ENCODE results near the gene BPHL. TPM values are rescaled to one million over a fixed set of nuclear protein-coding genes. Genes with fewer than 3 reads are reported as not detected.
"Not testable (repeated sequence)": the region's sequence is repeated elsewhere in the genome, so short reads cannot be mapped to it uniquely, and the experiment has no call there.

BPHL gene
- total RNA-seq, 6 experiments from 2014 or later = 30.4 to 142 (median 68.6) TPM

GRCh38 chr6:3183066-3183465, 64.6 kb downstream of the BPHL start:
- no peaks in the 10 kb centered on the region for H3K9me3 ChIP-seq
- TF ChIP-seq POLR2A (IDR thresholded peaks at IDR 0.05) (no peak), CTCF (IDR thresholded peaks at IDR 0.05) (no peak)
- no peaks in the 10 kb centered on the region for H3K27me3 ChIP-seq
- H3K36me3 ChIP-seq = no peaks in the 10 kb centered on the region
- ATAC-seq = no peak
- H3K4me3 ChIP-seq = no peak overlapping the region
- whole genome bisulfite sequencing (ENCODE audit: insufficient coverage, low coverage, low lambda C conversion rate, missing lambda C conversion rate) = 60% methylated on average over 3 of the region's 4 CpGs
- no peak for DNase-seq
- no peaks in the 10 kb centered on the region for H3K4me1 ChIP-seq
- intact Hi-C loops (cut with DNase I) = no loop called here
- H3K27ac ChIP-seq = no peak overlapping the region

- TF ChIP-seq CTCF (IDR thresholded peaks at IDR 0.05) (no peak), POLR2A (IDR thresholded peaks at IDR 0.05) (no peak)
- intact Hi-C loops (cut with DNase I) = no loop called here
- 96% methylated on average over 3 of the region's 3 CpGs for WGBS (ENCODE audit: insufficient coverage, low coverage, low lambda C conversion rate, missing lambda C conversion rate)
- no peak for DNase-seq
- Histone ChIP-seq H3K9me3 (no peaks in the 10 kb centered on the region), H3K4me3 (no peak overlapping the region), H3K27me3 (no peaks in the 10 kb centered on the region), H3K36me3 (no peaks in the 10 kb centered on the region), H3K4me1 (no peaks in the 10 kb centered on the region), H3K27ac (no peak overlapping the region)
- no peak for ATAC-seq
These were observed 68.5 kb downstream of the BPHL start for GRCh38 chr6:3186974-3187382.

- H3K27ac ChIP-seq = no peak overlapping the region
- H3K4me1 ChIP-seq = no peaks in the 10 kb centered on the region
- H3K27me3 ChIP-seq = no peaks in the 10 kb centered on the region
- ATAC-seq (no peak), DNase-seq (no peak)
- intact Hi-C loops (cut with DNase I) = no loop called here
- no peak overlapping the region for H3K4me3 ChIP-seq
- no peaks in the 10 kb centered on the region for H3K9me3 ChIP-seq
- 75% methylated on average over 4 of the region's 7 CpGs for WGBS (ENCODE audit: insufficient coverage, low coverage, low lambda C conversion rate, missing lambda C conversion rate)
- TF ChIP-seq CTCF (IDR thresholded peaks at IDR 0.05) = no peak
- no peak for TF ChIP-seq POLR2A (IDR thresholded peaks at IDR 0.05)
- no peaks in the 10 kb centered on the region for H3K36me3 ChIP-seq
These were observed 69.8 kb downstream of the BPHL start for GRCh38 chr6:3188262-3188661.

GRCh38 chr6:3189192-3189591, 70.7 kb downstream of the BPHL start:
- 82% methylated on average over 6 of the region's 10 CpGs for WGBS (ENCODE audit: insufficient coverage, low coverage, low lambda C conversion rate, missing lambda C conversion rate)
- H3K27me3 ChIP-seq; DNase-seq; ATAC-seq; intact Hi-C loops (cut with DNase I); H3K9me3 ChIP-seq; H3K4me1 ChIP-seq; H3K36me3 ChIP-seq; H3K4me3 ChIP-seq; H3K27ac ChIP-seq: not testable (repeated sequence)

GRCh38 chr6:3190056-3190455, 71.5 kb downstream of the BPHL start:
- no peak for DNase-seq
- ATAC-seq = no peak
- H3K27me3 ChIP-seq = no peaks in the 10 kb centered on the region
- H3K4me1 ChIP-seq = no peaks in the 10 kb centered on the region
- H3K4me3 ChIP-seq = no peak overlapping the region
- TF ChIP-seq CTCF (IDR thresholded peaks at IDR 0.05) = no peak
- no peak for TF ChIP-seq POLR2A (IDR thresholded peaks at IDR 0.05)
- H3K36me3 ChIP-seq = no peaks in the 10 kb centered on the region
- H3K9me3 ChIP-seq = no peaks in the 10 kb centered on the region
- intact Hi-C loops (cut with DNase I) = no loop called here
- 53% methylated on average over 3 of the region's 4 CpGs for WGBS (ENCODE audit: insufficient coverage, low coverage, low lambda C conversion rate, missing lambda C conversion rate)
- no peak overlapping the region for H3K27ac ChIP-seq

Measured in right lobe of liver (tissue), 6 donors.